ENCODE data around the gene URM1.

URM1 gene

GRCh38 chr9:128349772-128350171 lies 21.4 kb upstream of the URM1 start:
- no peak for DNase-seq

GRCh38 chr9:128355451-128355850 lies 15.7 kb upstream of the URM1 start:
- no peak for DNase-seq

- DNase-seq = no peak
Observed at GRCh38 chr9:128358090-128358489, 13.1 kb upstream of the URM1 start.

GRCh38 chr9:128358861-128359260 lies 12.3 kb upstream of the URM1 start:
- no peak for DNase-seq

GRCh38 chr9:128360826-128361225 lies 10.3 kb upstream of the URM1 start:
- no peak for DNase-seq

- DNase-seq = no peak
Observed at GRCh38 chr9:128361296-128361985, 9.7 kb upstream of the URM1 start.

- peak; percentile 93 for DNase-seq
Observed at GRCh38 chr9:128361986-128362646, 9.1 kb upstream of the URM1 start.

- DNase-seq = no peak
Observed at GRCh38 chr9:128362774-128363173, 8.4 kb upstream of the URM1 start.

GRCh38 chr9:128365525-128365924 lies 5.6 kb upstream of the URM1 start:
- no peak for DNase-seq

GRCh38 chr9:128369024-128369706 lies 2.0 kb upstream of the URM1 start:
- no peak for DNase-seq

- DNase-seq = no peak
Observed at GRCh38 chr9:128370367-128370751, 815 bp upstream of the URM1 start.

- no peak for DNase-seq
Observed at GRCh38 chr9:128371630-128372117, 500 bp downstream of the URM1 start.

GRCh38 chr9:128372188-128372641 lies 1.0 kb downstream of the URM1 start:
- no peak for DNase-seq

- no peak for DNase-seq
Observed at GRCh38 chr9:128372784-128373183, 1.6 kb downstream of the URM1 start.

GRCh38 chr9:128374221-128374675 lies 3.1 kb downstream of the URM1 start:
- DNase-seq = no peak

GRCh38 chr9:128375865-128376264 lies 4.7 kb downstream of the URM1 start:
- DNase-seq = no peak

GRCh38 chr9:128382261-128382660 lies 11.1 kb downstream of the URM1 start:
- DNase-seq = no peak

GRCh38 chr9:128383007-128383753 lies 12.0 kb downstream of the URM1 start:
- DNase-seq = peak; percentile 81

- DNase-seq = peak; percentile 22
Observed at GRCh38 chr9:128383791-128384190, 12.6 kb downstream of the URM1 start.

- no peak for DNase-seq
Observed at GRCh38 chr9:128384801-128385495, 13.8 kb downstream of the URM1 start.

- DNase-seq = peak; percentile 38
Observed at GRCh38 chr9:128385496-128386460, 14.6 kb downstream of the URM1 start.
